Measurements from ENCODE around the gene ACAD10.
"Not testable (repeated sequence)": the region's sequence is repeated elsewhere in the genome, so short reads cannot be mapped to it uniquely, and the experiment has no call there.

ACAD10 gene

GRCh38 chr12:111656016-111656415 lies 29.8 kb upstream of the ACAD10 start:
- peaks cover 22% of the 10 kb centered on the region for H3K36me3 ChIP-seq (ENCODE audit: control insufficient read depth, insufficient read depth, low read length)

GRCh38 chr12:111664499-111664898 lies 21.4 kb upstream of the ACAD10 start:
- Histone ChIP-seq H3K9ac (ENCODE audit: low read depth, low read length) (no peak overlapping the region), H3K4me1 (ENCODE audit: control insufficient read depth, insufficient read depth, low read length) (no peaks in the 10 kb centered on the region), H3K27me3 (ENCODE audit: control insufficient read depth, insufficient read depth, low read length) (no peaks in the 10 kb centered on the region), H3K36me3 (ENCODE audit: control insufficient read depth, insufficient read depth, low read length) (peaks cover 6% of the 10 kb centered on the region), H3K4me3 (ENCODE audit: low read depth, low read length) (no peak overlapping the region), H3K9me3 (ENCODE audit: control insufficient read depth, insufficient read depth, low read length) (no peaks in the 10 kb centered on the region)

More at GRCh38 chr12:111656016-111656415, 29.8 kb upstream of the ACAD10 start:
- Histone ChIP-seq H3K9me3 (ENCODE audit: control insufficient read depth, insufficient read depth, low read length) (no peaks in the 10 kb centered on the region), H3K9ac (ENCODE audit: low read depth, low read length) (no peak overlapping the region), H3K4me3 (ENCODE audit: low read depth, low read length) (no peak overlapping the region), H3K27me3 (ENCODE audit: control insufficient read depth, insufficient read depth, low read length) (no peaks in the 10 kb centered on the region), H3K4me1 (ENCODE audit: control insufficient read depth, insufficient read depth, low read length) (no peaks in the 10 kb centered on the region)

GRCh38 chr12:111664961-111665865 lies 20.6 kb upstream of the ACAD10 start:
- H3K4me3 ChIP-seq (ENCODE audit: low read depth, low read length): no peak overlapping the region
- no peak overlapping the region for H3K9ac ChIP-seq (ENCODE audit: low read depth, low read length)
- H3K9me3 ChIP-seq (ENCODE audit: control insufficient read depth, insufficient read depth, low read length): no peaks in the 10 kb centered on the region
- peaks cover 7% of the 10 kb centered on the region for H3K36me3 ChIP-seq (ENCODE audit: control insufficient read depth, insufficient read depth, low read length)
- no peaks in the 10 kb centered on the region for H3K27me3 ChIP-seq (ENCODE audit: control insufficient read depth, insufficient read depth, low read length)
- H3K4me1 ChIP-seq (ENCODE audit: control insufficient read depth, insufficient read depth, low read length): no peaks in the 10 kb centered on the region

- Histone ChIP-seq H3K4me1 (ENCODE audit: control insufficient read depth, insufficient read depth, low read length) (no peaks in the 10 kb centered on the region), H3K36me3 (ENCODE audit: control insufficient read depth, insufficient read depth, low read length) (peaks cover 21% of the 10 kb centered on the region), H3K4me3 (ENCODE audit: low read depth, low read length) (no peak overlapping the region), H3K27me3 (ENCODE audit: control insufficient read depth, insufficient read depth, low read length) (no peaks in the 10 kb centered on the region), H3K9ac (ENCODE audit: low read depth, low read length) (no peak overlapping the region), H3K9me3 (ENCODE audit: control insufficient read depth, insufficient read depth, low read length) (no peaks in the 10 kb centered on the region)
Measured at GRCh38 chr12:111672822-111673381, 13.0 kb upstream of the ACAD10 start.

- Histone ChIP-seq H3K4me1 (ENCODE audit: control insufficient read depth, insufficient read depth, low read length) (no peaks in the 10 kb centered on the region), H3K27me3 (ENCODE audit: control insufficient read depth, insufficient read depth, low read length) (no peaks in the 10 kb centered on the region), H3K9ac (ENCODE audit: low read depth, low read length) (no peak overlapping the region), H3K9me3 (ENCODE audit: control insufficient read depth, insufficient read depth, low read length) (no peaks in the 10 kb centered on the region), H3K36me3 (ENCODE audit: control insufficient read depth, insufficient read depth, low read length) (peaks cover 24% of the 10 kb centered on the region), H3K4me3 (ENCODE audit: low read depth, low read length) (no peak overlapping the region)
Measured at GRCh38 chr12:111673503-111673902, 12.3 kb upstream of the ACAD10 start.

- peaks cover 33% of the 10 kb centered on the region for H3K36me3 ChIP-seq (ENCODE audit: control insufficient read depth, insufficient read depth, low read length)
- H3K4me3 ChIP-seq (ENCODE audit: low read depth, low read length): no peak overlapping the region
- no peaks in the 10 kb centered on the region for H3K27me3 ChIP-seq (ENCODE audit: control insufficient read depth, insufficient read depth, low read length)
- H3K4me1 ChIP-seq (ENCODE audit: control insufficient read depth, insufficient read depth, low read length): no peaks in the 10 kb centered on the region
- H3K9me3 ChIP-seq (ENCODE audit: control insufficient read depth, insufficient read depth, low read length): no peaks in the 10 kb centered on the region
- H3K9ac ChIP-seq (ENCODE audit: low read depth, low read length): no peak overlapping the region
Measured at GRCh38 chr12:111677186-111677585, 8.7 kb upstream of the ACAD10 start.

- H3K9ac ChIP-seq (ENCODE audit: low read depth, low read length): peak overlapping the region; percentile 98
Measured at GRCh38 chr12:111684485-111685198, 1.2 kb upstream of the ACAD10 start.

GRCh38 chr12:111685322-111685810 lies 487 bp upstream of the ACAD10 start:
- Histone ChIP-seq H3K27me3 (ENCODE audit: control insufficient read depth, insufficient read depth, low read length) (no peaks in the 10 kb centered on the region), H3K9ac (ENCODE audit: low read depth, low read length) (peak overlapping the region; percentile 98), H3K36me3 (ENCODE audit: control insufficient read depth, insufficient read depth, low read length) (peaks cover 13% of the 10 kb centered on the region), H3K4me1 (ENCODE audit: control insufficient read depth, insufficient read depth, low read length) (peaks cover 6% of the 10 kb centered on the region), H3K9me3 (ENCODE audit: control insufficient read depth, insufficient read depth, low read length) (no peaks in the 10 kb centered on the region), H3K4me3 (ENCODE audit: low read depth, low read length) (peak overlapping the region; percentile 100)

More at GRCh38 chr12:111684485-111685198, 1.2 kb upstream of the ACAD10 start:
- H3K4me1 ChIP-seq (ENCODE audit: control insufficient read depth, insufficient read depth, low read length); H3K9me3 ChIP-seq (ENCODE audit: control insufficient read depth, insufficient read depth, low read length); H3K27me3 ChIP-seq (ENCODE audit: control insufficient read depth, insufficient read depth, low read length): not testable (repeated sequence)
- H3K36me3 ChIP-seq (ENCODE audit: control insufficient read depth, insufficient read depth, low read length): peaks cover 15% of the 10 kb centered on the region
- peak overlapping the region; percentile 100 for H3K4me3 ChIP-seq (ENCODE audit: low read depth, low read length)

- Histone ChIP-seq H3K27me3 (ENCODE audit: control insufficient read depth, insufficient read depth, low read length) (no peaks in the 10 kb centered on the region), H3K9me3 (ENCODE audit: control insufficient read depth, insufficient read depth, low read length) (no peaks in the 10 kb centered on the region), H3K9ac (ENCODE audit: low read depth, low read length) (peak overlapping the region; percentile 4), H3K4me1 (ENCODE audit: control insufficient read depth, insufficient read depth, low read length) (peaks cover 6% of the 10 kb centered on the region), H3K36me3 (ENCODE audit: control insufficient read depth, insufficient read depth, low read length) (peaks cover 3% of the 10 kb centered on the region), H3K4me3 (ENCODE audit: low read depth, low read length) (peak overlapping the region; percentile 100)
Measured at GRCh38 chr12:111686574-111687105, 787 bp downstream of the ACAD10 start.

GRCh38 chr12:111687255-111687654 lies 1.4 kb downstream of the ACAD10 start:
- Histone ChIP-seq H3K27me3 (ENCODE audit: control insufficient read depth, insufficient read depth, low read length) (no peaks in the 10 kb centered on the region), H3K9ac (ENCODE audit: low read depth, low read length) (no peak overlapping the region), H3K36me3 (ENCODE audit: control insufficient read depth, insufficient read depth, low read length) (peaks cover 1% of the 10 kb centered on the region), H3K9me3 (ENCODE audit: control insufficient read depth, insufficient read depth, low read length) (no peaks in the 10 kb centered on the region), H3K4me1 (ENCODE audit: control insufficient read depth, insufficient read depth, low read length) (peaks cover 6% of the 10 kb centered on the region), H3K4me3 (ENCODE audit: low read depth, low read length) (no peak overlapping the region)

GRCh38 chr12:111687952-111688351 lies 2.1 kb downstream of the ACAD10 start:
- no peak overlapping the region for H3K9ac ChIP-seq (ENCODE audit: low read depth, low read length)
- no peaks in the 10 kb centered on the region for H3K36me3 ChIP-seq (ENCODE audit: control insufficient read depth, insufficient read depth, low read length)
- H3K4me1 ChIP-seq (ENCODE audit: control insufficient read depth, insufficient read depth, low read length): peaks cover 6% of the 10 kb centered on the region
- H3K27me3 ChIP-seq (ENCODE audit: control insufficient read depth, insufficient read depth, low read length): no peaks in the 10 kb centered on the region
- H3K4me3 ChIP-seq (ENCODE audit: low read depth, low read length): no peak overlapping the region
- H3K9me3 ChIP-seq (ENCODE audit: control insufficient read depth, insufficient read depth, low read length): no peaks in the 10 kb centered on the region
